ENCODE results near the gene SMPDL3A. TPM values are rescaled to one million over a fixed set of nuclear protein-coding genes. Genes with fewer than 3 reads are reported as not detected.

SMPDL3A gene
- total RNA-seq, 2 experiments from 2014 or later = not detected

- no peaks in the 10 kb centered on the region for H3K9me3 Mint-ChIP-seq (ENCODE audit: low read depth)
- peaks cover 3% of the 10 kb centered on the region for H3K27me3 Mint-ChIP-seq
- no peak overlapping the region for H3K4me3 Mint-ChIP-seq
- H3K4me1 Mint-ChIP-seq = no peaks in the 10 kb centered on the region
- ATAC-seq (no peak), DNase-seq (no peak)
- no peaks in the 10 kb centered on the region for H3K36me3 Mint-ChIP-seq (ENCODE audit: low read depth)
- POLR2A ChIA-PET = no interaction called here
- CTCF ChIA-PET = interaction anchor here (0.7 to 1.1 kb wide), 2 partner anchors 35 to 341 kb away, joined by 3 to 4 read pairs; no protein-coding TSS in a partner anchor
- intact Hi-C loops (cut with DNase I, micrococcal nuclease) = no loop called here
- no peak overlapping the region for H3K27ac Mint-ChIP-seq
These were observed 44.0 kb downstream of the SMPDL3A start for GRCh38 chr6:122833021-122833491.

- no peaks in the 10 kb centered on the region for H3K36me3 Mint-ChIP-seq (ENCODE audit: low read depth)
- intact Hi-C loops (cut with DNase I, micrococcal nuclease) = loop anchor here in 1 of 2 experiments (2.0 to 5.0 kb wide), 3 partner anchors 345 to 456 kb away; no protein-coding TSS in a partner anchor
- H3K9me3 Mint-ChIP-seq (ENCODE audit: low read depth) = no peaks in the 10 kb centered on the region
- no peak overlapping the region for H3K27ac Mint-ChIP-seq
- H3K4me1 Mint-ChIP-seq = no peaks in the 10 kb centered on the region
- ChIA-PET CTCF (interaction anchor here (0.6 to 2.7 kb wide), 16 partner anchors 7 to 955 kb away, joined by 3 to 85 read pairs (median 3); no protein-coding TSS in a partner anchor), POLR2A (no interaction called here)
- ATAC-seq (no peak), DNase-seq (no peak)
- H3K27me3 Mint-ChIP-seq = peaks cover 5% of the 10 kb centered on the region
- no peak overlapping the region for H3K4me3 Mint-ChIP-seq
These were observed 49.2 kb downstream of the SMPDL3A start for GRCh38 chr6:122838060-122838780.

- POLR2A ChIA-PET = no interaction called here
- intact Hi-C loops (cut with DNase I, micrococcal nuclease) = loop anchor here (1.0 to 5.0 kb wide), 7 partner anchors 95 to 457 kb away; no protein-coding TSS in a partner anchor
- H3K4me3 Mint-ChIP-seq = no peak overlapping the region
- H3K27me3 Mint-ChIP-seq = peaks cover 5% of the 10 kb centered on the region
- no peaks in the 10 kb centered on the region for H3K9me3 Mint-ChIP-seq (ENCODE audit: low read depth)
- no peaks in the 10 kb centered on the region for H3K36me3 Mint-ChIP-seq (ENCODE audit: low read depth)
- no peak overlapping the region for H3K27ac Mint-ChIP-seq
- H3K4me1 Mint-ChIP-seq = no peaks in the 10 kb centered on the region
- ATAC-seq (peak; percentile 39), DNase-seq (peak; percentile 66)
- CTCF ChIA-PET = interaction anchor here (0.8 to 2.7 kb wide), 12 partner anchors 9 to 347 kb away, joined by 3 to 85 read pairs (median 4); no protein-coding TSS in a partner anchor
These were observed 50.4 kb downstream of the SMPDL3A start for GRCh38 chr6:122839472-122839871.

- POLR2A ChIA-PET = no interaction called here
- no peaks in the 10 kb centered on the region for H3K36me3 Mint-ChIP-seq (ENCODE audit: low read depth)
- no peak overlapping the region for H3K4me3 Mint-ChIP-seq
- intact Hi-C loops (cut with DNase I, micrococcal nuclease) = loop anchor here (1.0 to 5.0 kb wide), 7 partner anchors 96 to 458 kb away; no protein-coding TSS in a partner anchor
- DNase-seq (no peak), ATAC-seq (no peak)
- H3K27me3 Mint-ChIP-seq = peaks cover 5% of the 10 kb centered on the region
- CTCF ChIA-PET = interaction anchor here (1.0 to 2.7 kb wide), 10 partner anchors 9 to 348 kb away, joined by 3 to 85 read pairs (median 5); no protein-coding TSS in a partner anchor
- H3K27ac Mint-ChIP-seq = no peak overlapping the region
- no peaks in the 10 kb centered on the region for H3K9me3 Mint-ChIP-seq (ENCODE audit: low read depth)
- no peaks in the 10 kb centered on the region for H3K4me1 Mint-ChIP-seq
These were observed 50.8 kb downstream of the SMPDL3A start for GRCh38 chr6:122839906-122840305.

GRCh38 chr6:122845464-122845863, 56.4 kb downstream of the SMPDL3A start:
- CTCF ChIA-PET = interaction anchor here (0.6 kb wide), 1 partner anchor 114 kb away, joined by 3 read pairs; no protein-coding TSS in a partner anchor

GRCh38 chr6:122845916-122846612, 57.0 kb downstream of the SMPDL3A start:
- H3K27ac Mint-ChIP-seq = no peak overlapping the region
- no peaks in the 10 kb centered on the region for H3K4me1 Mint-ChIP-seq
- H3K27me3 Mint-ChIP-seq = peaks cover 2% of the 10 kb centered on the region
- H3K36me3 Mint-ChIP-seq (ENCODE audit: low read depth) = no peaks in the 10 kb centered on the region
- intact Hi-C loops (cut with DNase I, micrococcal nuclease) = no loop called here
- no peaks in the 10 kb centered on the region for H3K9me3 Mint-ChIP-seq (ENCODE audit: low read depth)
- ATAC-seq (no peak), DNase-seq (no peak)
- POLR2A ChIA-PET = no interaction called here
- CTCF ChIA-PET = interaction anchor here (0.6 kb wide), 1 partner anchor 115 kb away, joined by 3 read pairs; no protein-coding TSS in a partner anchor
- no peak overlapping the region for H3K4me3 Mint-ChIP-seq

More at GRCh38 chr6:122845464-122845863, 56.4 kb downstream of the SMPDL3A start:
- H3K36me3 Mint-ChIP-seq (ENCODE audit: low read depth) = no peaks in the 10 kb centered on the region
- no peak overlapping the region for H3K27ac Mint-ChIP-seq
- intact Hi-C loops (cut with DNase I, micrococcal nuclease) = no loop called here
- no peaks in the 10 kb centered on the region for H3K4me1 Mint-ChIP-seq
- H3K27me3 Mint-ChIP-seq = peaks cover 3% of the 10 kb centered on the region
- ATAC-seq = no peak
- POLR2A ChIA-PET = no interaction called here
- H3K4me3 Mint-ChIP-seq = no peak overlapping the region
- no peaks in the 10 kb centered on the region for H3K9me3 Mint-ChIP-seq (ENCODE audit: low read depth)
- no peak for DNase-seq

- POLR2A ChIA-PET = no interaction called here
- no peak overlapping the region for H3K27ac Mint-ChIP-seq
- H3K4me3 Mint-ChIP-seq = no peak overlapping the region
- intact Hi-C loops (cut with DNase I, micrococcal nuclease) = no loop called here
- no peaks in the 10 kb centered on the region for H3K4me1 Mint-ChIP-seq
- no peaks in the 10 kb centered on the region for H3K36me3 Mint-ChIP-seq (ENCODE audit: low read depth)
- H3K9me3 Mint-ChIP-seq (ENCODE audit: low read depth) = no peaks in the 10 kb centered on the region
- no peak for DNase-seq
- CTCF ChIA-PET = no interaction called here
- no peak for ATAC-seq
- H3K27me3 Mint-ChIP-seq = peaks cover 2% of the 10 kb centered on the region
These were observed 64.4 kb downstream of the SMPDL3A start for GRCh38 chr6:122853259-122853995.

Other genes starting within 250 kb of the SMPDL3A start
- gene PKIB, start 178.9 kb upstream of the SMPDL3A start, total RNA-seq = 1 to 10 TPM; 2.5 to 3.1 TPM
- gene FABP7, start 9.5 kb upstream of the SMPDL3A start, total RNA-seq = not detected
- gene CLVS2, start 207.0 kb downstream of the SMPDL3A start, total RNA-seq = not detected